Thoracic aorta (tissue), 2 donors: ENCODE results near the gene WASF3. TPM values are rescaled to one million over a fixed set of nuclear protein-coding genes. Genes with fewer than 3 reads are reported as not detected.
A peak's percentile ranks its signal among the peaks of the same experiment; 100 is the strongest.

Source experiments
- ATAC-seq: fragments of 150-250 bp; one replicate; pipeline ENCODE4 v1.8.0; 2017; ENCODE audit warnings: low read depth; ENCODE audit not compliant: insufficient number of reproducible peaks, low FRiP score
- DNase-seq: peaks from one replicate; pipeline ENCODE4 v3.0.0-alpha.2; 2020; ENCODE audit warnings: low spot score
- H3K27ac ChIP-seq, 2 donors: fragments of 200-600 bp; sonication (generic); 1 replicate in 1 of 2; 2 replicates in 1 of 2; pipeline ENCODE4 v1.5.1; 2016; ENCODE audit warnings: mild to moderate bottlenecking in 2 of 2, moderate library complexity in 2 of 2
- H3K27me3 ChIP-seq: fragments of 200-600 bp; sonication (generic); replicated peaks from 2 replicates; pipeline ENCODE4 v1.6.0; 2016; ENCODE audit warnings: mild to moderate bottlenecking; ENCODE audit not compliant: insufficient read depth
- H3K36me3 ChIP-seq: fragments of 200-600 bp; sonication (generic); one replicate; pipeline ENCODE4 v1.5.1; 2016
- H3K4me1 ChIP-seq, 2 donors: fragments of 200-600 bp; sonication (generic); 1 replicate in 1 of 2; 2 replicates in 1 of 2; pipeline versions ENCODE4 v1.5.1 to v1.6.0; 2016; ENCODE audit warnings: low read depth in 2 of 2, mild to moderate bottlenecking in 1 of 2; ENCODE audit not compliant: control insufficient read depth in 1 of 2
- H3K4me3 ChIP-seq: fragments of 200-600 bp; sonication (generic); 2 replicates; pipeline ENCODE4 v1.5.1; 2016; ENCODE audit warnings: mild to moderate bottlenecking
- H3K9me3 ChIP-seq: fragments of 200-600 bp; sonication (generic); 2 replicates; pipeline ENCODE4 v1.5.1; 2016
- total RNA-seq, 2 donors: library from RNA; depleted of rRNA; stranded (reverse); fragments of >200 nt; gene quantifications; one replicate each; pipeline versions ENCODE4 v1.1.0 to v1.2.3, GENCODE V29; 2016
- TF ChIP-seq, protein P1 (sequence below): fragments of 200-600 bp; sonication (generic); IDR thresholded peaks from one replicate; pipeline ENCODE4 v1.5.1; 2019; ENCODE audit warnings: antibody characterized with exemption

Gene WASF3
- total RNA-seq, 2 donors from 2014 or later = 16.4 to 20.0 TPM

DNA sequence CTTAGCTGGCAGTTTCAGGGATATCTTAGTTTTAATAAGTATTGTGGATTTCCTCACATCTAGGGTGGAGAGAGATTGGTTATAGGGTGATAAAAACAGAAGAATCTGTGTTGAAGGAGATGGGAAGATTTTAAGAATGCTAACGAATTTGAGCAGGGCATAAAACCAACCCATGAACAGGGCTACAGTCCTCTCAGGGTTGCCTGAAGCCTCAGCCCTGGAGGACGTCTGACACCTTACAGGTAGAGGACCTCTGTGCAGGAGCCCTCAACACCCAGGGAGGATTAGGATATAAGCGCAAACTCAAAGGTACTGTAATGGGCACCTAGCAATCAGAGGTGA is 461 bp upstream of the WASF3 start:
- Histone ChIP-seq H3K4me3 (peak overlapping the region; percentile 91), H3K9me3 (no peaks in the 10 kb centered on the region), H3K27me3 (no peaks in the 10 kb centered on the region), H3K36me3 (no peaks in the 10 kb centered on the region), H3K27ac (no peak overlapping the region), H3K4me1 (peaks cover 8 to 35% of the 10 kb centered on the region in 2 donors)
- TF ChIP-seq, protein P1, sequence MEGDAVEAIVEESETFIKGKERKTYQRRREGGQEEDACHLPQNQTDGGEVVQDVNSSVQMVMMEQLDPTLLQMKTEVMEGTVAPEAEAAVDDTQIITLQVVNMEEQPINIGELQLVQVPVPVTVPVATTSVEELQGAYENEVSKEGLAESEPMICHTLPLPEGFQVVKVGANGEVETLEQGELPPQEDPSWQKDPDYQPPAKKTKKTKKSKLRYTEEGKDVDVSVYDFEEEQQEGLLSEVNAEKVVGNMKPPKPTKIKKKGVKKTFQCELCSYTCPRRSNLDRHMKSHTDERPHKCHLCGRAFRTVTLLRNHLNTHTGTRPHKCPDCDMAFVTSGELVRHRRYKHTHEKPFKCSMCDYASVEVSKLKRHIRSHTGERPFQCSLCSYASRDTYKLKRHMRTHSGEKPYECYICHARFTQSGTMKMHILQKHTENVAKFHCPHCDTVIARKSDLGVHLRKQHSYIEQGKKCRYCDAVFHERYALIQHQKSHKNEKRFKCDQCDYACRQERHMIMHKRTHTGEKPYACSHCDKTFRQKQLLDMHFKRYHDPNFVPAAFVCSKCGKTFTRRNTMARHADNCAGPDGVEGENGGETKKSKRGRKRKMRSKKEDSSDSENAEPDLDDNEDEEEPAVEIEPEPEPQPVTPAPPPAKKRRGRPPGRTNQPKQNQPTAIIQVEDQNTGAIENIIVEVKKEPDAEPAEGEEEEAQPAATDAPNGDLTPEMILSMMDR = no peak
- ATAC-seq (no peak), DNase-seq (no peak)

DNA sequence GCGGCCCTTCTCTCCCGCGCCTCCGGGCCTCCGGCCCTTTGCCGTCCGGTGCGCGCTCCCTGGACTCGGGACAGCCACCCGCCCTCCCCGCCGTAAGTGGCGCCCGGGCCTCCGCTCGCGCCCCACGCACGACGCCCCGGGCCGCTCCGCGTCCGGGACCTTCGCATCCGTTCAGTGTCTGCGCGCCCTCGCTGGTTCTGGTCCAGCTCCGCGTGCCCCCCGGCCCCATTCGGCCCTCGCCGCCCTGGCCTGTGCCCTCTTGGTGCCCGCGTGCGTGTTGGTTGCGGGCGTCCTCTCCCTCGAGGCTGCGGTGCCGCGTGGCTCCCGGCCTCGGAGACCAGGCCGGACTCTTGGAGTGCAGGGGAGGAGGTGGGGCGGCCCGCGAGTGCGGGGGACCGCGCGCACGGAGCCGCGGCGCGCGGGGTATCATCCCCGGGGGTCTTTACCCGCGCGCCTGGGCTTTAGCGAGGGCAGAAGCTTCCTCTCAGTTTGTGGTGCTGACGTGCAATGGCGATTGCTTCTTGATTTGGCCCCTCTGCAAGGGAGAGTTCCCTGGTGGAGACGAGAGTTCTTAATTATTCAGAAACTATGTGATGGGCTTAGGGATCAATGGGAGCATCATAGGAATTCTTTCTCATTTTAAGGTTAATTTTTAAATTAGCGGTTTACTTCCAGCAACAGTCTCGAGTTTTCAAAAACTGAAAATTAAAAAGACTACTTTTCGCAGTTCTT is 757 bp downstream of the WASF3 start:
- H3K4me3 ChIP-seq = peak overlapping the region; percentile 91
- TF ChIP-seq, protein P1 = no peak
- peak overlapping the region in 1 of 2 donors; percentile 49 for H3K27ac ChIP-seq
- no peaks in the 10 kb centered on the region for H3K9me3 ChIP-seq
- DNase-seq = no peak
- H3K36me3 ChIP-seq = no peaks in the 10 kb centered on the region
- no peaks in the 10 kb centered on the region for H3K27me3 ChIP-seq
- no peak for ATAC-seq
- peaks cover 18 to 40% of the 10 kb centered on the region in 2 donors for H3K4me1 ChIP-seq

DNA sequence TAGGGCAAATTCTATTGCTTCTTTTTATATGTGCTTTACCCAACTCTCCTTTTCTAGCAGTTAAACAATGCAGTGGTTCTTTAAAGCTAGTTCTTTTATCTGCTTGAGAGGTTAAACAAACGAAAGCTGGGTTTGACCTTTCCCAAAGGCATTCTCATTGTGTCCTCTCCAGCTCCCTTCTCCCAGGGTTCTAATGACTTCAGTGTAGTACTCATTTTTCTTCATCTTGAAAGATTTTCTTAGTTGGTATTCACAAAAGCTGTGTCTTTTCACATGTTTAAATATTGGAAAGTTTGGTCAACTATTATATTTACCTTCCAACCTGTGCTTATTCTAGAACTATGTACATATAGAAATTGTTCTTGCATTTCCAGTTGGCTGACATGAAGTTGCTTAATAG is 1.5 kb downstream of the WASF3 start:
- Histone ChIP-seq H3K27ac (no peak overlapping the region), H3K36me3 (no peaks in the 10 kb centered on the region), H3K4me1 (peaks cover 18 to 40% of the 10 kb centered on the region in 2 donors), H3K4me3 (peak overlapping the region; percentile 91), H3K9me3 (no peaks in the 10 kb centered on the region), H3K27me3 (no peaks in the 10 kb centered on the region)
- DNase-seq (no peak), ATAC-seq (no peak)
- TF ChIP-seq, protein P1 = no peak

DNA sequence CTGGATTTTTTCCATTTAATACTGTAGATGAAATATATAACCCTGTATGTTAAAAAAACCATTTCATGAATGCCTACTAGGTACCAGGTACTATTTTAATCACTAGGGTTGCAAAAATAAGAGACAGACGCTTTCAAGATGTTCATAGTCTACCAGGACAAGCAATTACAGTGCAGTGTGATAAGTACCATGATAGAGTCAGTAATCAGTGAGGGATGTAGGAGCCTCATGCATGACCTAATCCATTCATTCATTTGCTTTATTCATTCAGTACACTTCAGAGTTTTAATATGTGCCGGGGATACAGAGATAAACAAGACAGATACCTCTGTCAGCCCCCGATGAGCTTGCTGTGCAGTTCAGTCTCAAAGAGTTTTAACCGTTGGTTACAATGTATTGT is 3.0 kb downstream of the WASF3 start:
- no peaks in the 10 kb centered on the region for H3K9me3 ChIP-seq
- H3K27ac ChIP-seq = no peak overlapping the region
- H3K4me1 ChIP-seq = peaks cover 20 to 40% of the 10 kb centered on the region in 2 donors
- H3K27me3 ChIP-seq = no peaks in the 10 kb centered on the region
- ATAC-seq = no peak
- H3K36me3 ChIP-seq = no peaks in the 10 kb centered on the region
- no peak overlapping the region for H3K4me3 ChIP-seq
- DNase-seq = no peak
- TF ChIP-seq, protein P1 = no peak

DNA sequence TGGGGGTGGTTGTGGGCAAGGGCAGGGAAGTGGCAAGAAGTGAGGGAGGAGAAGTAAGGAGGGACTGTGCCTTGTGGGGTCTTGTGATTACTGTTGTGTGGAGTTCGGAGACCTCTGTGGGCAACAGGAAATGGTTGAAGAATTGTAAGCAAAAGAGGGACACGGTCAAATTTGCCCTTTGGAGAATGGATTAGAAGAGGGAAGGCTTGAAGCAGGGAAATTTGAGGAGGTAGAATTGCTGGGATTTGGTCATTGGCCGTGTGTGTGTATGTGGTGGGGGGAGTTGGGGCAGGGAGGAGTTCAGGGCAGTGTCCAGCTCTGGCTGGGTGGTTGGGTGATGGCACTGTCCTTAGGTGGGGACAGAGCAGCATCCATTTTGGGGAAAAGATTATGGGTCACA is 3.6 kb downstream of the WASF3 start:
- no peaks in the 10 kb centered on the region for H3K9me3 ChIP-seq
- no peak for ATAC-seq
- peaks cover 20 to 40% of the 10 kb centered on the region in 2 donors for H3K4me1 ChIP-seq
- H3K36me3 ChIP-seq = no peaks in the 10 kb centered on the region
- peak overlapping the region; percentile 24 to 77 for H3K27ac ChIP-seq
- TF ChIP-seq, protein P1 = no peak
- H3K4me3 ChIP-seq = peak overlapping the region; percentile 10
- H3K27me3 ChIP-seq = no peaks in the 10 kb centered on the region
- DNase-seq = no peak
